A673 (cell line): ENCODE measurements around the gene ATAD3C. TPM values are rescaled to one million over a fixed set of nuclear protein-coding genes. Genes with fewer than 3 reads are reported as not detected.

Source experiments
- BruUV-seq: library from RNA; stranded (reverse); fragments of 400-500 nt; replicated peaks from 2 replicates; lab custom pipeline; 2021; lab: Mats Ljungman, UMichigan
- CTCF ChIA-PET: fragments of 300-600 bp; sonication (Branson Sonifier 250); formaldehyde crosslinking; loops from one replicate; lab custom pipeline; 2022; ENCODE audit warnings: antibody characterized with exemption; lab: Charles Lee
- POLR2A ChIA-PET: fragments of 300-600 bp; sonication (Branson Sonifier 250); formaldehyde crosslinking; loops from one replicate; lab custom pipeline; 2022; ENCODE audit warnings: antibody characterized with exemption; ENCODE audit not compliant: low non-redundant PET; lab: Charles Lee
- DNase-seq: peaks from one replicate; pipeline ENCODE4 v3.0.0-alpha.2; 2015; ENCODE audit warnings: low spot score
- H3K27ac ChIP-seq: fragments of 200-600 bp; sonication (generic); 2 replicates; pipeline ENCODE4 v1.5.1; 2016; ENCODE audit warnings: mixed run types, low read depth, mild to moderate bottlenecking, mixed read lengths, antibody characterized with exemption, low read length; ENCODE audit not compliant: poor library complexity, severe bottlenecking
- H3K27me3 ChIP-seq: fragments of 200-600 bp; sonication (generic); replicated peaks from 2 replicates; pipeline ENCODE4 v1.6.1; 2017; ENCODE audit warnings: mixed run types, low read depth, mild to moderate bottlenecking, mixed read lengths, antibody characterized with exemption, low read length; ENCODE audit not compliant: insufficient read depth, poor library complexity
- H3K36me3 ChIP-seq: fragments of 200-600 bp; sonication (generic); 2 replicates; pipeline ENCODE4 v1.6.1; 2016; ENCODE audit warnings: mixed run types, mild to moderate bottlenecking, mixed read lengths, antibody characterized with exemption, low read length; ENCODE audit not compliant: insufficient read depth, poor library complexity, severe bottlenecking
- H3K4me1 ChIP-seq: fragments of 200-600 bp; sonication (generic); 2 replicates; pipeline ENCODE4 v1.6.1; 2017; ENCODE audit warnings: mixed run types, mild to moderate bottlenecking, mixed read lengths, antibody characterized with exemption, low read length; ENCODE audit not compliant: insufficient read depth, poor library complexity, severe bottlenecking
- H3K4me3 ChIP-seq: fragments of 200-600 bp; sonication (generic); 2 replicates; pipeline ENCODE4 v1.5.1; 2016; ENCODE audit warnings: low read depth, mixed run types, mild to moderate bottlenecking, mixed read lengths, low read length; ENCODE audit not compliant: poor library complexity, severe bottlenecking
- H3K9me3 ChIP-seq: fragments of 200-600 bp; sonication (generic); 2 replicates; pipeline ENCODE4 v1.6.1; 2016; ENCODE audit warnings: mixed run types, low read depth, mild to moderate bottlenecking, mixed read lengths, antibody characterized with exemption, low read length; ENCODE audit not compliant: poor library complexity, severe bottlenecking
- EZH2 ChIP-seq: fragments of 200-600 bp; sonication (generic); IDR thresholded peaks from 2 replicates; pipeline ENCODE4 v1.6.1; 2017; ENCODE audit warnings: borderline replicate concordance, low read depth, mild to moderate bottlenecking, mixed read lengths, antibody characterized with exemption, low read length; ENCODE audit not compliant: poor library complexity, severe bottlenecking
- intact Hi-C: fragments of 100-400 bp; cut with micrococcal nuclease; formaldehyde crosslinking; loops from one replicate; pipeline ENCODE4 v1.10.0; 2022; ENCODE audit not compliant: unreplicated experiment
- total RNA-seq: library from RNA; stranded (reverse); gene quantifications from 2 replicates; pipeline ENCODE4 v1.2.3, GENCODE V29; 2021
- TF ChIP-seq, protein P1 (sequence below): fragments of 300-800, 200-600 bp; sonication (generic); conservative IDR thresholded peaks from 2 replicates; pipeline ENCODE4 v1.5.1; 2017; ENCODE audit warnings: low read depth, mild to moderate bottlenecking, antibody characterized with exemption, low read length, moderate library complexity, mixed read lengths

The ATAD3C gene
- total RNA-seq, 1 experiment from 2014 or later = 0.39 TPM

- intact Hi-C loops = no loop called here
- no peak overlapping the region for H3K27ac ChIP-seq
- BruUV-seq = no TSS peak
- ChIA-PET POLR2A (no interaction called here), CTCF (interaction anchor here (1.0 kb wide), 1 partner anchor 11 kb away, joined by 3 read pairs; no protein-coding TSS in a partner anchor)
- H3K4me3 ChIP-seq = no peak overlapping the region
- H3K27me3 ChIP-seq = no peaks in the 10 kb centered on the region
- no peaks in the 10 kb centered on the region for H3K9me3 ChIP-seq
- DNase-seq = no peak
- TF ChIP-seq, protein P1, sequence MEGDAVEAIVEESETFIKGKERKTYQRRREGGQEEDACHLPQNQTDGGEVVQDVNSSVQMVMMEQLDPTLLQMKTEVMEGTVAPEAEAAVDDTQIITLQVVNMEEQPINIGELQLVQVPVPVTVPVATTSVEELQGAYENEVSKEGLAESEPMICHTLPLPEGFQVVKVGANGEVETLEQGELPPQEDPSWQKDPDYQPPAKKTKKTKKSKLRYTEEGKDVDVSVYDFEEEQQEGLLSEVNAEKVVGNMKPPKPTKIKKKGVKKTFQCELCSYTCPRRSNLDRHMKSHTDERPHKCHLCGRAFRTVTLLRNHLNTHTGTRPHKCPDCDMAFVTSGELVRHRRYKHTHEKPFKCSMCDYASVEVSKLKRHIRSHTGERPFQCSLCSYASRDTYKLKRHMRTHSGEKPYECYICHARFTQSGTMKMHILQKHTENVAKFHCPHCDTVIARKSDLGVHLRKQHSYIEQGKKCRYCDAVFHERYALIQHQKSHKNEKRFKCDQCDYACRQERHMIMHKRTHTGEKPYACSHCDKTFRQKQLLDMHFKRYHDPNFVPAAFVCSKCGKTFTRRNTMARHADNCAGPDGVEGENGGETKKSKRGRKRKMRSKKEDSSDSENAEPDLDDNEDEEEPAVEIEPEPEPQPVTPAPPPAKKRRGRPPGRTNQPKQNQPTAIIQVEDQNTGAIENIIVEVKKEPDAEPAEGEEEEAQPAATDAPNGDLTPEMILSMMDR = no peak
- TF ChIP-seq EZH2 = no peak
- no peaks in the 10 kb centered on the region for H3K36me3 ChIP-seq
- peaks cover 9% of the 10 kb centered on the region for H3K4me1 ChIP-seq
Observed at GRCh38 chr1:1430114-1430982, 19.1 kb upstream of the ATAD3C start.

DNA sequence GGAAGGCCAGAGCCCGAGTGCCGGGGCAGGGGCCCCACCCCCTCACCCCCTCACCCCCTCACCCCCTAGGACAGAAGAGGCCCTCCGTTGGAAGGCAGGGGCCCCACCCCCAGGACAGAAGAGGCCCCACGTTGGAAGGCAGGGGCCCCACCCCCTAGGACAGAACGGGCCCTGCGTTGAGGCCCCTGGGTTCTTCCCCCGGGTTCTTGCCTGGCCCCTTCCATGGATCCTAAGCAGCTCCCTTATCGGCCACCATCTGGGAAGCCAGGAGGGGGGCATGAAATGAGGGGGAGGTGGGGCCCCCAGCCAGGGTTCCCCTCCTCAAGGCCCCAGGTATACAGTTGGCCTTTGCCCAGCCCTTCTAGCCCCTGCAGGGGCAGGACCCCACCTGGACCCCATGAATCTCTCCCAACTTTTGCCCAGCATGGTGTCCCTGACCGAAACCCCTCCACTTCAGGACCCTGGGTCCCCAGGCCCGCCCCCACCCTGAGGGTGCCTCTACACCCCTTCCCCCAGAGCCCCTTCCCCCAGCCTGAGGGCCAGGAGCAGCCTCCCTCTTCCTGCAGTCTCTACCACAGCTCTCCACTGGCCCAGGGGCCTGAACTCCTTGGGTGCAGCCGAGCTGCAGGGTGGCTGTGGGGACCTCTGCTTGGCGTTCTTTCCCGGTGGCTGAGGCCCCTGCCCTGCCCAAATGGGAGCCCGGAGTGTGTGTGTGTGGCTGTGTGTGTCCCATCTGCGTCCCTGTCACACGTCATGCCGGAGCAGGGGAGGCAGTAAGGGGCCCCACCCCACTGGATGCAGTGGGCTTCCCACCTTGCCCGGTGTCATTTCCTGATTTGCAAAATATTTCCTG lies 18.3 kb upstream of the ATAD3C start:
- no TSS peak for BruUV-seq
- no peak for TF ChIP-seq EZH2
- TF ChIP-seq, protein P1 = no peak
- Histone ChIP-seq H3K4me1 (peaks cover 11% of the 10 kb centered on the region), H3K36me3 (no peaks in the 10 kb centered on the region), H3K9me3 (no peaks in the 10 kb centered on the region), H3K27ac (no peak overlapping the region), H3K4me3 (no peak overlapping the region), H3K27me3 (no peaks in the 10 kb centered on the region)
- intact Hi-C loops = no loop called here
- ChIA-PET CTCF (interaction anchor here (1.0 kb wide), 1 partner anchor 10 kb away, joined by 3 read pairs; no protein-coding TSS in a partner anchor), POLR2A (no interaction called here)
- no peak for DNase-seq

DNA sequence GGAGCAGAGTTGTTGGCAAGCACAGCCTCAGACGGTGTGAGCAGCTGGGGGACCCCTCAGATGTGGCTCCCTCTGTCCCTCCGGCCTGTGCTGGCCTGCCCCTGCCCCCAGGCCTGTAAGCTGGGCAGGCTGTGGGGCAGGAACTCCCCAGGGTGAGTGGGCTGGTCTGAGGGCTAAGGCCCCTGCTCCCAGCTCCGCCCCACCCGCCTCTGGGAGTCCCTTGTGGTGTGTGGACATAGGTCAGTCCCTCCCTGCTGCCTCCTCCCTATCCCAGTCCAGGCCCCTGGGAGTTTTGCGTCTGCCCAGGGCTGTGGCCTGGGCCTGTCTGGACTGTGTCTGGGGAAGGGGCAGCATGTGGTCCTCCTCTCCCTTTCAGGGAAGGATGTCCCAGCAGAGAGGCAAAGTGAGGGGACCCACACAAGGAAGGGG lies 17.6 kb upstream of the ATAD3C start:
- H3K36me3 ChIP-seq = no peaks in the 10 kb centered on the region
- no peak for TF ChIP-seq EZH2
- no peaks in the 10 kb centered on the region for H3K27me3 ChIP-seq
- intact Hi-C loops = no loop called here
- POLR2A ChIA-PET = no interaction called here
- CTCF ChIA-PET = no interaction called here
- no peak for DNase-seq
- no peak overlapping the region for H3K4me3 ChIP-seq
- no peaks in the 10 kb centered on the region for H3K9me3 ChIP-seq
- no peak overlapping the region for H3K27ac ChIP-seq
- peaks cover 11% of the 10 kb centered on the region for H3K4me1 ChIP-seq
- no TSS peak for BruUV-seq
